Measurements from ENCODE around the gene TMED4.

- TF ChIP-seq NANOG (IDR thresholded peaks at IDR 0.05; ENCODE audit: borderline replicate concordance) (no peak), EZH2 (IDR thresholded peaks at IDR 0.05; ENCODE audit: low read depth, unreplicated experiment) (no peak), POLR2AphosphoS5 (IDR thresholded peaks at IDR 0.05; ENCODE audit: low read depth) (no peak), REST (IDR thresholded peaks at IDR 0.05; ENCODE audit: unreplicated experiment) (no peak), EZH2phosphoT487 (IDR thresholded peaks at IDR 0.05; ENCODE audit: unreplicated experiment) (no peak)
- TF ChIP-seq, protein P1, sequence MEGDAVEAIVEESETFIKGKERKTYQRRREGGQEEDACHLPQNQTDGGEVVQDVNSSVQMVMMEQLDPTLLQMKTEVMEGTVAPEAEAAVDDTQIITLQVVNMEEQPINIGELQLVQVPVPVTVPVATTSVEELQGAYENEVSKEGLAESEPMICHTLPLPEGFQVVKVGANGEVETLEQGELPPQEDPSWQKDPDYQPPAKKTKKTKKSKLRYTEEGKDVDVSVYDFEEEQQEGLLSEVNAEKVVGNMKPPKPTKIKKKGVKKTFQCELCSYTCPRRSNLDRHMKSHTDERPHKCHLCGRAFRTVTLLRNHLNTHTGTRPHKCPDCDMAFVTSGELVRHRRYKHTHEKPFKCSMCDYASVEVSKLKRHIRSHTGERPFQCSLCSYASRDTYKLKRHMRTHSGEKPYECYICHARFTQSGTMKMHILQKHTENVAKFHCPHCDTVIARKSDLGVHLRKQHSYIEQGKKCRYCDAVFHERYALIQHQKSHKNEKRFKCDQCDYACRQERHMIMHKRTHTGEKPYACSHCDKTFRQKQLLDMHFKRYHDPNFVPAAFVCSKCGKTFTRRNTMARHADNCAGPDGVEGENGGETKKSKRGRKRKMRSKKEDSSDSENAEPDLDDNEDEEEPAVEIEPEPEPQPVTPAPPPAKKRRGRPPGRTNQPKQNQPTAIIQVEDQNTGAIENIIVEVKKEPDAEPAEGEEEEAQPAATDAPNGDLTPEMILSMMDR (conservative IDR thresholded peaks at IDR 0.05; ENCODE audit: low read depth in 2 of 2), result no peak
Observed at GRCh38 chr7:44603193-44603592, 21.2 kb upstream of the TMED4 start.
